PC-9 (cell line): Measurements from ENCODE around the gene FMO2. TPM values are rescaled to one million over a fixed set of nuclear protein-coding genes. Genes with fewer than 3 reads are reported as not detected.

Source experiments
- BruUV-seq: library from RNA; stranded (reverse); fragments of 400-500 nt; replicated peaks from 2 replicates; lab custom pipeline; 2021; lab: Mats Ljungman, UMichigan
- CTCF ChIA-PET: fragments of 300-600 bp; sonication (Branson Sonifier 250); formaldehyde crosslinking; loops from one replicate; lab custom pipeline; 2022; ENCODE audit warnings: antibody characterized with exemption; lab: Charles Lee
- POLR2A ChIA-PET: fragments of 300-600 bp; sonication (Branson Sonifier 250); formaldehyde crosslinking; loops from one replicate; lab custom pipeline; 2022; ENCODE audit warnings: antibody characterized with exemption; ENCODE audit not compliant: unreplicated experiment; lab: Charles Lee
- DNase-seq, 2 experiments: peaks; one replicate each; pipeline versions ENCODE4 v3.0.0 to v3.0.0-alpha.2; 2015 to 2022; ENCODE audit warnings: mixed read lengths in 1 of 2
- H2AFZ ChIP-seq: fragments of 200-600 bp; sonication (generic); 2 replicates; pipeline ENCODE4 v1.8.1; 2017; ENCODE audit warnings: antibody characterized with exemption
- H3F3A ChIP-seq: fragments of 200-600 bp; sonication (generic); 2 replicates; pipeline ENCODE4 v1.8.1; 2017; ENCODE audit warnings: antibody characterized with exemption, mild to moderate bottlenecking, low read depth; ENCODE audit not compliant: insufficient read depth
- H3K27ac ChIP-seq: fragments of 200-600 bp; sonication (generic); 2 replicates; pipeline ENCODE4 v1.6.1; 2016; ENCODE audit warnings: mixed run types
- H3K27me3 ChIP-seq: fragments of 200-600 bp; sonication (generic); 2 replicates; pipeline ENCODE4 v1.6.1; 2016; ENCODE audit warnings: low read depth, mixed run types; ENCODE audit not compliant: insufficient read depth
- H3K36me3 ChIP-seq: fragments of 200-600 bp; sonication (generic); 2 replicates; pipeline ENCODE4 v1.6.1; 2016; ENCODE audit warnings: low read depth, mixed run types
- H3K4me1 ChIP-seq: fragments of 200-600 bp; sonication (generic); replicated peaks from 2 replicates; pipeline ENCODE4 v1.6.1; 2016; ENCODE audit warnings: mixed run types; ENCODE audit not compliant: insufficient read depth
- H3K4me2 ChIP-seq: fragments of 200-600 bp; sonication (generic); 2 replicates; pipeline ENCODE4 v1.6.1; 2017; ENCODE audit warnings: mixed run types
- H3K4me3 ChIP-seq: fragments of 200-600 bp; sonication (generic); 2 replicates; pipeline ENCODE4 v1.6.1; 2016; ENCODE audit warnings: mixed run types
- H3K79me2 ChIP-seq: fragments of 200-600 bp; sonication (generic); 2 replicates; pipeline ENCODE4 v1.6.1; 2017; ENCODE audit warnings: low read depth, mixed run types
- H3K9me2 ChIP-seq: fragments of 200-600 bp; sonication (generic); 2 replicates; pipeline ENCODE4 v1.8.1; 2017; ENCODE audit warnings: mild to moderate bottlenecking; ENCODE audit not compliant: insufficient read depth
- H3K9me3 ChIP-seq: fragments of 200-600 bp; sonication (generic); 2 replicates; pipeline ENCODE4 v1.8.1; 2016; ENCODE audit warnings: low read depth; ENCODE audit not compliant: insufficient read depth
- H4K20me1 ChIP-seq: fragments of 200-600 bp; sonication (generic); 2 replicates; pipeline ENCODE4 v1.8.1; 2017; ENCODE audit not compliant: insufficient read depth
- CTCF ChIP-seq: fragments of 200-600 bp; sonication (generic); conservative IDR thresholded peaks from 2 replicates; pipeline ENCODE4 v1.6.1; 2017; ENCODE audit warnings: mixed run types, antibody characterized with exemption, mild to moderate bottlenecking, moderate library complexity
- EZH2 ChIP-seq: fragments of 200-600 bp; sonication (generic); IDR thresholded peaks from 2 replicates; pipeline ENCODE4 v1.8.0; 2017; ENCODE audit warnings: antibody characterized with exemption, low read depth
- intact Hi-C: fragments of 100-400 bp; cut with micrococcal nuclease; formaldehyde crosslinking; loops from one replicate; pipeline ENCODE4 v1.10.0; 2022; ENCODE audit not compliant: unreplicated experiment
- total RNA-seq: library from RNA; stranded (reverse); gene quantifications from 2 replicates; pipeline ENCODE4 v1.2.3, GENCODE V29; 2021

The FMO2 gene
- total RNA-seq, 1 experiment from 2014 or later = not detected

- ChIA-PET CTCF (no interaction called here), POLR2A (interaction anchor here (0.7 kb wide), 1 partner anchor 28 kb away, joined by 8 read pairs; no protein-coding TSS in a partner anchor)
- Histone ChIP-seq H3K4me3 (no peak overlapping the region), H3K4me1 (no peaks in the 10 kb centered on the region), H3K9me3 (no peaks in the 10 kb centered on the region), H3K9me2 (peaks cover 5% of the 10 kb centered on the region), H3K4me2 (no peak overlapping the region), H3F3A (no peaks in the 10 kb centered on the region), H2AFZ (no peak overlapping the region), H4K20me1 (no peaks in the 10 kb centered on the region), H3K36me3 (no peaks in the 10 kb centered on the region), H3K27ac (no peak overlapping the region), H3K79me2 (no peaks in the 10 kb centered on the region), H3K27me3 (no peaks in the 10 kb centered on the region)
- TF ChIP-seq CTCF = no peak
- TF ChIP-seq EZH2 = no peak
- BruUV-seq = no TSS peak
- no peak for DNase-seq
- intact Hi-C loops = no loop called here
Measured at GRCh38 chr1:171160639-171161354, 24.3 kb upstream of the FMO2 start.

- CTCF ChIA-PET = no interaction called here
- DNase-seq = no peak
- Histone ChIP-seq H3K4me1 (no peaks in the 10 kb centered on the region), H3K9me3 (no peaks in the 10 kb centered on the region), H4K20me1 (no peaks in the 10 kb centered on the region), H2AFZ (no peak overlapping the region), H3K4me3 (no peak overlapping the region), H3K4me2 (no peak overlapping the region), H3F3A (no peaks in the 10 kb centered on the region), H3K27ac (no peak overlapping the region), H3K9me2 (peaks cover 5% of the 10 kb centered on the region), H3K27me3 (no peaks in the 10 kb centered on the region), H3K36me3 (no peaks in the 10 kb centered on the region), H3K79me2 (no peaks in the 10 kb centered on the region)
- BruUV-seq = no TSS peak
- POLR2A ChIA-PET = no interaction called here
- intact Hi-C loops = no loop called here
- TF ChIP-seq CTCF = no peak
- TF ChIP-seq EZH2 = no peak
Measured at GRCh38 chr1:171161431-171161830, 23.7 kb upstream of the FMO2 start.

- ChIA-PET CTCF (no interaction called here), POLR2A (no interaction called here)
- intact Hi-C loops = no loop called here
- no peaks in the 10 kb centered on the region for H3K79me2 ChIP-seq
- H3K4me2 ChIP-seq = no peak overlapping the region
- no peaks in the 10 kb centered on the region for H3F3A ChIP-seq
- no peaks in the 10 kb centered on the region for H4K20me1 ChIP-seq
- H3K27ac ChIP-seq = no peak overlapping the region
- H3K27me3 ChIP-seq = no peaks in the 10 kb centered on the region
- DNase-seq = no peak
- BruUV-seq = no TSS peak
- H3K9me2 ChIP-seq = peaks cover 5% of the 10 kb centered on the region
- no peak for TF ChIP-seq CTCF
- no peak for TF ChIP-seq EZH2
- no peak overlapping the region for H2AFZ ChIP-seq
- H3K9me3 ChIP-seq = no peaks in the 10 kb centered on the region
- H3K4me3 ChIP-seq = no peak overlapping the region
- H3K36me3 ChIP-seq = no peaks in the 10 kb centered on the region
- no peaks in the 10 kb centered on the region for H3K4me1 ChIP-seq
Measured at GRCh38 chr1:171166361-171166760, 18.7 kb upstream of the FMO2 start.
